OCI-LY3 (cell line): ENCODE measurements around the gene KRT16.

ENCODE experiments used
- CTCF ChIP-seq: fragments of 200-600, 300-600 bp; sonication (generic); IDR thresholded peaks from 2 replicates; pipeline ENCODE4 v1.5.1; 2014; ENCODE audit warnings: antibody characterized with exemption, low read length, low read depth
- EZH2phosphoT487 ChIP-seq: fragments of 200-600 bp; shearing (Covaris generic); IDR thresholded peaks from 2 replicates; pipeline ENCODE4 v1.6.1; 2018; ENCODE audit warnings: antibody characterized with exemption, mixed run types, low read depth

GRCh38 chr17:41583137-41584127, 29.1 kb downstream of the KRT16 start:
- TF ChIP-seq CTCF (no peak), EZH2phosphoT487 (no peak)
